Hematopoietic multipotent progenitor cell treated with erythropoietin and hydrocortisone succinate and interleukin-3 and kit ligand, for 4 days (in vitro differentiated cells): Measurements from ENCODE around the gene USP54.
"Not testable (repeated sequence)": the region's sequence is repeated elsewhere in the genome, so short reads cannot be mapped to it uniquely, and the experiment has no call there.

Experiments used
- DNase-seq: peaks from one replicate; pipeline ENCODE4 v3.0.0-alpha.2; 2015

The USP54 gene

GRCh38 chr10:73589563-73590126 lies 1.5 kb downstream of the USP54 start:
- DNase-seq: peak; percentile 24

DNA sequence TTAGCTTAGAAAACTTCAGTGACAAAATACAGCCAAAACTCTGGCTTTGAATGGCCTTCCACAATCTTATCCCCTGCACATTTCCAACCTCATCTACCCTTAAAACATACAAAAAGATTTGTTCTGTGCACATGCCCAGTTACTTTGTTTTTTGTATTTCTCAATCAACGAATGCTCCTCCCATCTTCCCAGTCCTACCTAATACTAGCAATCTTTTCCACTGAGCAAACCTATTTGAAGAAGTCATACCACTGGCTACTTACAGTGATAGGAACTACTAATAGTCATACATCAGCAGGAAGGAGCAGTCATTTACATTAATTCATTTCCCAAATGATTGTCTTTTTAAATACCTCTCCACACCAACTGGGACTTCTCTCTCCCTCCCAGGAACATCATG lies 2.5 kb downstream of the USP54 start:
- no peak for DNase-seq

DNA sequence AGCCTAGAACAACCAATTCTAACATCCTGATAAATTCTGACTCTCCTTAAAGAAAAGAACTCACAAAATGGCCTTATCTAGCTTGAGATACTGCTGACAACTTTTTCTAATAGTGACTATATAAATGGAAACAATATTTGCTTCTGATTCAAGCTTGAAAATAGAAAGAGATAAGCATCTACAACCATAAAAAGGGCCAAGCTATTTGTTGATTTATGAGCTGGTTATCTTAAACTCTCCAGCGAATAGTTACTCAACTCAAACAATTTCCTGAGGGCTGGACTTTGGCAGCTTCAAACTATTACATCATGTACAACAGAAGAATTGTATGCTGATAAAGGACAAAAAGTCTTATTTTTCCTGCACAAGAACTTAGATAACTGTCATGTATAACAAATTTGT lies 4.6 kb downstream of the USP54 start:
- DNase-seq: peak; percentile 80

GRCh38 chr10:73585327-73585726 lies 5.8 kb downstream of the USP54 start:
- DNase-seq: no peak

DNA sequence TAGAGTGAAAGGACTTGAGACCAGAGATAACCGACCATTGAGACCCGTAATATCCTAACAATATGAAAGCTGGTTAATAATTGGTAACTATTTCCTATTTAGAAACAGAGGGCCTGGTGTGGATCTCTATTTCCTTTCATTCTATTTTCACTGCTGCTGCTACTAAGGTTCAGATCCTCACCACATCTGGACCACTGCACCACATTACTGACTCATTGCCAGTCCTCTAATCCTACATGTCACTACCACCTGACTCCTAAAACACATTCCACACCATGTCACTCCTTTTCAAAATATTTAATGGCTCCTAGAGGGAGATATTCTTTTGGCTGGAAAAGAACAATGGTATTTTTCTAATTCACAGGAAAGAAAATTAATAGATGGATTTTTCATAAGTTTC lies 6.4 kb downstream of the USP54 start:
- DNase-seq: peak; percentile 20

- no peak for DNase-seq
Observed at GRCh38 chr10:73581918-73582317, 9.2 kb downstream of the USP54 start.

- DNase-seq: not testable (repeated sequence)
Observed at GRCh38 chr10:73578927-73579326, 12.2 kb downstream of the USP54 start.

DNA sequence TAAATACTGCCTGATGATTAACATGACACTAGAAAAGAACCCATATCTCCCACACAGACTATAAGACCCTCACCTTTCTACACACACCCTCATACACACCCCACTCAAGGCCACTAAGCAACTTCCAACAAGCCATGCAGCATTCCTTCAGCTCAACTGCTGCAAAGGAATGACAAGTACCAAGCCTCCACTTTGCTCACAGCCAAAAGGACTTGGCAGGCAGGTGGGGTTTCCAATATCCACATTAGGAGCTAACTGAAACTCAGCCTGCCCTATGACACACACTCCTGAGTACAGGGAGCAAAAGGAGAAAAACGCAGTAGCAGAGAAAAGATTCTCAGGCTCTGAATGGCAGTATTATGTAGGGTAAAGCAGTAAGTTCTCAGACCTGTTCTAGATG lies 13.4 kb downstream of the USP54 start:
- no peak for DNase-seq

- DNase-seq: no peak
Observed at GRCh38 chr10:73576890-73577591, 14.1 kb downstream of the USP54 start.

GRCh38 chr10:73576178-73576889 lies 14.8 kb downstream of the USP54 start:
- DNase-seq: peak; percentile 31

GRCh38 chr10:73567025-73567424 lies 24.1 kb downstream of the USP54 start:
- DNase-seq: not testable (repeated sequence)

- no peak for DNase-seq
Observed at GRCh38 chr10:73561192-73561591, 29.9 kb downstream of the USP54 start.

- DNase-seq: no peak
Observed at GRCh38 chr10:73559590-73559989, 31.6 kb downstream of the USP54 start.

DNA sequence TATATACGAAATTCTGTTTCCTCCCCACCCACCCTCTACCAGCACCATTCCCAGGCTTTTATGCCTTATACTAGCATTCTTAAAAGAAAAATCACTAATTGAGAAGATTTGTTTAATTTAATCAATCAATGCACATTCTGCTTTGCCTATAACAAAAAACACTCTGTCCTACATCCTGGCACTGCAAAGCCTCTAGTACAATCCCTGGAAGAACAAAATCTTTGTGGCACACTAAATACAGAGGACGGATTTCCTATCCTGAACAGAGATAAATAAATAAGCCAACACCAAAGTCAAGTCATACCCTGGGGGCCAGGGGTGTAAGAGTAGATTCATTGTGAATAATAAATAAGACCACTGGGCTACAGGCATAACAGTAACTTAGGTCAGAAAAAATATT lies 34.3 kb downstream of the USP54 start:
- no peak for DNase-seq

GRCh38 chr10:73554721-73555120 lies 36.4 kb downstream of the USP54 start:
- DNase-seq: no peak

GRCh38 chr10:73553761-73554160 lies 37.4 kb downstream of the USP54 start:
- no peak for DNase-seq

DNA sequence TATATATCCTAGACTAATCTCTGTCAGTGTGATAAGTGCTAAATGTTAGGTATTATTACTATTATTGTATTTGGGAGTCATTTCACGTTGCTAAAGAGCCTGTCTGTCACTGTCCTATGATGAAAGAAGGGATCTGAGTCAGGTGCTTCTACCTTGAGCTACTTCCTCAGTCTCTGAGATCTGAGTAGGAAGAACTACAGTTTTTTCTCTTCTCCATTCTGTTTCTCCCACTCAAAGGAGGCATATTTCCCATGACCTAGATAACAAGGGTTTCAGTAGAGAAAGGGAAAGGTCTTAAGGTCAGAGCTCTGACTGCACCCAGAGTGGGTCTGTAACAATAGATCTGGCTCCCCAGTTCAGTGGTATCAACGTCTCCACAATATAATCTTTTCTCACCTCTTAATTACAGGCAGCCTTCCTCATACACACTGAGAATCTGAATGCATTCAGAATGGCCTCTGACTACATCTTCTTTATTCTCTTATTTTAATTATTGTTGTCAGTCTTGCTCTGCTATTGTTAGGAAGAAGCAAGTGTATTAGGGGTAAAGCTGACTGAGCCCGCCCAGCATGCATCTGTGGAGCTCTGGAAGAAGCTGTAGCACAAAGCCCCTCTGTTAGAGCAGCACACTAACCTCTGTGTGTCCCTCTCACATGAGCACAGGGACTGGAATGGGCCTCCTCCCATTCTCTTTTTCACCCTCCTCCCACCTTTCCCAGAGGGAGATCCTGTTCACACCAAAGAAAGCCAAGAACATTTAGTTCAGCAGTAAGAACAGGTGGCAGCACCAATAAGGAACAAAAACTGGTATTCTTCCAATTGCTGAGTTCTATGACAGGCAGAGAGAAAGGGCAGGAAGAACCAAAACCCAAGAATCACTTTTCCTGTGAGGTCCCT lies 38.1 kb downstream of the USP54 start:
- no peak for DNase-seq

GRCh38 chr10:73551515-73551914 lies 39.6 kb downstream of the USP54 start:
- DNase-seq: no peak

DNA sequence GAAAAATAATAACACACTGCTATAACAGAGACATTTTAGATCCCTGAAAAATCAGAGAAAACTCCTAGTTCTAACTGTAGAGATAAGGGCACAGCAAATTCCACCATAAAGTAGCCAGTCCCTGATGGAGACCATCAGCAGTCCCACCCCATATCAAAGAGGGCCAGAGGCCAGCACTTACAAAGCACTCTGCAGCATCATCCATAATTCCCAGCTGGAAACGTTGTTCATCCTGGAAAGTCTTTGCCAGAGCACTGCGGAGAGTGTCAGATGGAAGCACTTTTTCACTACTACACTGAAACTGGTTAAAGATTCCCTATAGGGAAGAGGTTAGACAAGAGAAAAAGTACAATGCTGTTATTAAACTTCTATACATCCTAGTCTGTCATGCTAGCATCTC lies 45.8 kb downstream of the USP54 start:
- DNase-seq: no peak

DNA sequence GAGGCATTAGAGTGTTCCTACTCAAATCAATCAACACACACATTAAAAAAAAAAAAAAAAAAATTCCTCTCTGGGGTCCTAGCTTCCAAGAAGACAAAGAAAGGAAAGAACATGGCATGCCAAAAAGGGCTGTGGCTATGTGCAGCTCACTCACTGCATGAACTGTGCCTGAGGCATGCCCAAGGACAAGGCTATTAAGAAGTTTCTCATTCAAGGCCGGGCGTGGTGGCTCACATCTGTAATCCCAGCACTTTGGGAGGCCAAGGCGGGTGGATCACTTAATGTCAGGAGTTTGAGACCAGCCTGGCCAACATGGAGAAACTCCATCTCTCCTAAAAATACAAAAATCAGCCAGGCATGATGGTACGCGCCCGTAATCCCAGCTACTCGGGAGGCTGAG lies 53.4 kb downstream of the USP54 start:
- peak; percentile 12 for DNase-seq

GRCh38 chr10:73537288-73537687 lies 53.9 kb downstream of the USP54 start:
- DNase-seq: peak; percentile 61

DNA sequence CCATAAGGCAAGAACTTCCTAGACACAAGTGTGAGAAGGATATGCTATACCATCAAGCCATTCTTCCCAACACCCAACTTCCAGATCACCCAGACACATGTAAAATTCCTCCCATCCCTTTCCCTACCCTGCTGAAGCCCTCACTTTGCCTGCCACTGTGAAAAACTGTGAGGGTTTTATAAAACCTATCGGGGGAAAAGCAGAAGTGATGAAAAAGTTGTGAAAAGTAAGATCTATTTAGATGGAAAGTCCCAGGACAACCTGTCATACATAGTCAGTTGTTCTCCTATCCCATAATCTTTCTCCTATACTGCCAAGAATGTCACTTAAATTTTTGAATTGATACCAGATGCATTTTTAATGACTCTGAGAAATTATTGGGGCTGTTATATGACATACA lies 56.3 kb downstream of the USP54 start:
- no peak for DNase-seq
